Fibroblast of skin of left biceps (primary cell): ENCODE results near the gene OSBPL2.

ENCODE experiments used
- DNase-seq, 2 experiments: peaks; one replicate each; pipeline ENCODE4 v3.0.0-alpha.2; 2013; ENCODE audit warnings: low read depth in 2 of 2

Gene OSBPL2

DNA sequence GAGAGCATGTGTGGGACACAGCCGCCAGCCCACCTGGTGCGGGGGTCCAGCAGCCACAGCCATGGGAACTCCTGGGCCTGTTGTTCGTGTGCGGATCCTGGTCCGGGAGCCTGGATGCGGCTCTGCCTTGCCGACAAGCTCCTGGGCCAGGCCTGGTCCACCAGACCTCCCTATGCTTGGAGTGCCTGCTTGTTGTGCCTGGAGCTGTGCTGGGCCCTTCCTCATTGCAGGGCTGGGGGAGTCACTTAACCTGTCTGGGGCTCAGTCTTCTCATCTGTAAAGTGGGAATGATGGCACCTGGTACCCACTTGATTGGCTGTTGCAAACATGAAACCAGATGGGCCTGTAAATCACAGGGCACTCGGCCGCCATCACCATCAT, 2.6 kb upstream of the OSBPL2 start:
- no peak for DNase-seq

- DNase-seq, result no peak
Observed at GRCh38 chr20:62236200-62236599, 2.1 kb upstream of the OSBPL2 start.

DNA sequence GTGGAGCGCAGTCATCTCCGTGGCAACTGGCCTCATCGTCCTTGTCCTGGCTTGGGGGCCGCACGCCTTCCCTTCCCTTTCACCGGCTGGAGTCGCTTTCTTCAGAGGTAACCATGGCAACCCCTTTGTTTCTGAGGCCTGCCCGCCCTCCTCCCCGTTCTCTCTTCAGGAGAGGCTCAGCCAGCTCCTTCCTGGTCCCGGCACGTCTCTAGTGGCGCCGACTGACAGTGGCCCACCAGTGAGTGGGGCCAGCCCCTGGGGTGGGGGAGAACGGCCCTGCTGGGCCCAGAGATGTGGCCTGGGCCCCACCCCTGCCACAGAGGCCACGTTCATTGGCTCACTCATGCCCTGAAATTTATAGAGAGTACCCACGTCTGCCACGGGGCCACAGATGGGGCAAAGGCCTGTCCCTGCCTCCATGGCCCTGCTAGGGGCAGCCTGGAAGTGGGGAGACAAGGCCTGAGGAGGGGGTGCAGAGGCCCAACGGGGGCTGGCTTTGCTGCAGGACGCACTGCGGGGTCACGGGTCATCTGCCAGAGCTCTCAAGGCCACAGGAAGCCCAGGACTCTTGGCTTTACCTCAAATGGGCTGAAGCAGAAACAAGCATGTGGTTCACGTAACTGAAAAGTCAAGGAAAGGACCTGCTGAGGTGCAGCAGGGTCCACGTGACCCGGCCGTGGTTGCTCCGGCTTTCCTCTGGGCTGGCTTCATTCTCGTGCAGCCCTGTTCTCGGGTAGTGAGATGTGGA, 1.4 kb upstream of the OSBPL2 start:
- DNase-seq, result no peak

DNA sequence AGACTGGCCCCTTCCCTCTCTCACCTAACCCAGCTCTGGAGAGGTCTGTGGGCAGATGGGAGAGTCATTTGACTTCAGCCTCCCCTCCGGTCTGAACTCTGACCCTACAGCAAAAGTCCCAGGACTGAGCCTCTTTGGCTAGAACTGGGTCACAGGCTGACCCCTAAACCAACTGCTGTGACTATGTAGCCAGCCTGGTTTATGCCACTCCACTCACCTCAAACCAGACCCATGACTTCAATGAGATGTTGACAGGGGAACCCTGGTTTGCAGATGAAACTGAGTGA, 864 bp upstream of the OSBPL2 start:
- DNase-seq, result no peak

DNA sequence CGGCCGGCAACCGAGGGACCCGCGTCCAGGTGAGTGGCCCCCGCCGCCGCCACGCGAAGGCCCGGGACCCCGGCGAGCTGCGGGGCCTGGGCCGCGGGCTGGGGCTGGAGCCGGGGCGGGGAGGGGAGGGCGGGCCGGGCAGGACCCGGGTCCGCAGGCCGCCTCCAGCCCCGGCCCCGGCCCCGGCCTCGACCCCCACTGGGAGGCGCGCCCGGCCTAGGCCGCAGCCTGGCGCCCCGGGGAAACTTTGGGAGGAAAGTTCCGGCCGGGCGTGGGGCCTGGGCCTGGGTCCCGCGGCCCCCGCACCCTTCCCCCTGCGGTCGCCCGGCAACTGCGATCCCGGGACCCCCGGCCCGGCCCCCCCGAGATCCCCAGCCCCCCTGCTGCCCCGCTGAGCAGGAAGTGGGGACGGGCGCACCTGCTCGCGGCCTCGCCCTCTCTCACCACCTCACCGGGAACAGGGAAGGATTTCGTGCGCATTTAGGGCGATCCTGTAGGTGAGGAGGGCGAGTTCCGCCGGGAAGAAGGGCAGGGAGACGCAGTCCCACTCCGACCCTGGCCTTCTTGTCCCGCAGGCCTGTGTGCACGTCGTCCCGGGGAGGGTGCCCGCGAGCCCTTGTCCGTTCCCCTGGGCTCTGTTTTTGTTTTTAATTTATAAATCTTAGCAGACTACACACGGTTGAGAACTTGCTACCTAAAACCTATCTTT, 402 bp downstream of the OSBPL2 start:
- DNase-seq, result no peak

DNA sequence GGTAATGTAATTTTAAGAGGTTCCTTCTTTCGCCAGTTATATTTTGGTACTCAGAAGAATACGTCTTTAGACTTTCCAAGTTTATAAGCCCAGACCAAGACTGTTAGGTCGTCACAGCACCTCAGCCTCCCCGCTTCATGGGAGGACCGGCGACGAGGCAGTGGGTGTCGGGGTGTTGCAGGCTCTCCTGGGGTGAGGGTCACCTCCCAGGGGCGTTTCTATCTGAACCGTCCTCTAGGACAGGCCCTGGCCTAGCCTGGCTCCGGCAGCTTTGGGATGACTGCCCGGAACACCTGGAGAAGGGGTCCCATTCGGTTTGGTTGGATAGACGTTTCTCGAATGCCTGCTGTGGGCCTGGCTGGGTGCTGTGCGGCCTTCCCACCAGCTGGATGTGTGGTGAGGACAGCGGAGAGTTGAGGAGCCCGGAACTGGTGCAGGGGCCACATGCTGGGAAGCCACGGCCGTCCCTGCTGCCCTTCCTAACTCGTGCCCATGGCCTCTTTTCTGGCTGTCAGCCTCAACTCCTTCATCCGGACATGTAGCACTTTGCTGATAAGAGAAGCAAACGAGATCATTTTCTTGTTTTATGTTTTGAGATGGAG, 1.1 kb downstream of the OSBPL2 start:
- no peak for DNase-seq

DNA sequence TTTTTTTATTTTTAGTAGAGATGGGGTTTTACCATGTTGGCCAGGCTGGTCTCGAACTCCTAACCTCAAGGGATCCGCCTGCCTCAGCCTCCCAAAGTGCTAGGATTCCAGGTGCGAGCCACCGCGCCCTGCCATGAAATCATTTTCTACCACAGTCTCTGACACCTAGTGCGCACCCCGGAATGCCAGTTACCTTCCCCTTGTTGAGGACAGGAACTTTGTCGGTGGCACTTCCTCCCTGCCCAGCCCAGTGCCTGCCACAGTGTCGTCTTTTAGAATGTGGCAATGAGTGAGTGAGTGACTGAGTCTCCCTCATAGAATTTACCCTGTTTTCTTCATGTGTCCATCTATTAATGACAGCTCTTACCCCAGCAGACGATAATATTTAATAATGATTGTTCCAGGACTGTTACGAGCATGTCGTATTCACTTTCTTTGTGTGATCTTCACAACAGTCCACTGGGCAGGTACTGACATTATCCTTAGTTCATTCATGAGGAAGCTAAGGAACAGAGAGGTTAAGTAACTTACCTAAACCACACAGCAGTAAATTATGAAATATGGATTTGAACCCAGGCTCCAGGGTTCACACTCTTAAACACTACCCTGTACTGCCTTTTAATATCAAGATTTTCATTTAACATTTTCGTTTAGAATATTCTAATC, 1.8 kb downstream of the OSBPL2 start:
- no peak for DNase-seq

GRCh38 chr20:62241506-62241905, 3.2 kb downstream of the OSBPL2 start:
- no peak for DNase-seq

DNA sequence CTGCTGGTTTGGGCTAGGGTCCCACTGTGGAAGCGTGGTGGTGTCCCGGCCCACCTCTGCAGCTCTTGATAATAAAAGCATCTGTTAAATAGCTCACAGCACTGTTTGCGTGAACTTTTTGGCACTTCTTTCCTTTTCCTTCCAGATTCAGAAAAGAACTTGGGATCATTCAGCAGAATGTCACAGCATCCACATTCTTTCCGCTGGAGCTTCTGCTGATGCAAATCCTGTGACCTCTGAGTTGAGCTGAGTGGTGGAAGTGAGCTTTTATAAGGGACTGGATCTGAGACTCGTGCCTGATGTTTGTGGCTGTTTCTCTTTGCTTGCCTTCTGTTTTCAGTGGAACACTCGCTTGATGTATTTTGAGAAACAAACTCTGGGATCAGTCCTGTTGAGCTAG, 3.9 kb downstream of the OSBPL2 start:
- no peak for DNase-seq

DNA sequence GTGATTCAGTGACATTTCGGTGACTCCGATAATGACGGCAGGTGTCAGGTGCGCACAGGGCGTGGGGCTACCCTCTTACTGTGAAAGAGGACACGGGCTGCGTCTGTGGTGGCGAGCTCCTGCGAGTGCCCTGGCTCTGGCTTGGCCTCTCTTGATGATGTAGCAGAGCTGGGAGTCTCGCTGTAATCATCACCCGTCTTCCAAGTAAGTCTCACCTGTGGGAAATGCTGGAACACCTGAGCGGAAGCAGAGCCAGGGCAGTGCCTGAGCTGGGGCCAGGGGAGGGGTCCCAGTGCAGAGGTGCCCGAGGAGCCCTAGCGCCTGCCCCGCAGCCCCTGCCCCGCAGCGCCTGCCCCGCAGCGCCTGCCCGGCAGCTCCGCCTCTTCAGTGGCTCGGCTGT, 4.8 kb downstream of the OSBPL2 start:
- no peak for DNase-seq

- DNase-seq, result no peak
Observed at GRCh38 chr20:62243906-62244515, 5.7 kb downstream of the OSBPL2 start.

DNA sequence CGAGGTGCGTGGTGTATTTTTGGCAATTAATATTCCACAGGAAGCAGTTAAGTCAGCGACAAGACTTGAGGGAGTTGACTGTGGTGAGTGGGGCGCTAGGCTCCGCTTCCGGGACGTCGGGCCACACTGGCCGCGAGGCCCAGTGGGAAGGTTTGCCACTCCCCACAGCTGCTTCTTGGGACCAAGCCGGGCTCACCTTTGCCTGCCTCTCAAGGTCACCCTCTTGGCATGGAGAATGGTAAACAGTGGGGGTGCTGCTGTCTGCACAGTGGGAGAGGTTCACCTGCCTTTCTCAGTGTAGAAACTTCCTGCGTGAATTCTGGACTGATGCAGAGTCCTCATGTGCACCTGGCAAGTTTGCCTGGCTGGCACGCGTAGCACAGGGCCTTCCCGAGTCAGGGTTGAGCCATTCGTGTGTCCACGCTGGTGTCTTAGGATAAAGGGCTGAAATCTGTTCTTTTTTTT, 6.4 kb downstream of the OSBPL2 start:
- DNase-seq, result no peak

- DNase-seq, result no peak
Observed at GRCh38 chr20:62245911-62246280, 7.6 kb downstream of the OSBPL2 start.

DNA sequence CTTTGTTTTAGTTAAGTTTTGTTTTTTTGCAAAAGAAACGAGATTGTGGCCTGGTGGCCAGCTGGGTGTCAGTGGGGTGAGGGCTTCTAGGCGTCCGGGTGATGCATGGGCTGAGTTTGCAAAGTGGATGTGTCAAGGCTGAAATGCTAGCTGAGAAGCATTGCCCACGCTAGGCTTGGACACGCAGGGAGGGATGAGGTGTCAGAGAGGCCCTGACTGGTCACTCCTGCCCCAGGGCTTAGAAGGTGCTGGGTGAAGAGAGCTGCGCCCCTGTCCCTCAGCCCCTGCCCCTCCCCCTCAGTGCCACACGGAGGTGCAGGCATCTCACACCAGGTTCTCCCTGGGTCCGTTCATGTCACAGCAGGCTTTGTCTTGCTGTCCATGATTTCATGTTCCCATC, 8.1 kb downstream of the OSBPL2 start:
- no peak for DNase-seq

DNA sequence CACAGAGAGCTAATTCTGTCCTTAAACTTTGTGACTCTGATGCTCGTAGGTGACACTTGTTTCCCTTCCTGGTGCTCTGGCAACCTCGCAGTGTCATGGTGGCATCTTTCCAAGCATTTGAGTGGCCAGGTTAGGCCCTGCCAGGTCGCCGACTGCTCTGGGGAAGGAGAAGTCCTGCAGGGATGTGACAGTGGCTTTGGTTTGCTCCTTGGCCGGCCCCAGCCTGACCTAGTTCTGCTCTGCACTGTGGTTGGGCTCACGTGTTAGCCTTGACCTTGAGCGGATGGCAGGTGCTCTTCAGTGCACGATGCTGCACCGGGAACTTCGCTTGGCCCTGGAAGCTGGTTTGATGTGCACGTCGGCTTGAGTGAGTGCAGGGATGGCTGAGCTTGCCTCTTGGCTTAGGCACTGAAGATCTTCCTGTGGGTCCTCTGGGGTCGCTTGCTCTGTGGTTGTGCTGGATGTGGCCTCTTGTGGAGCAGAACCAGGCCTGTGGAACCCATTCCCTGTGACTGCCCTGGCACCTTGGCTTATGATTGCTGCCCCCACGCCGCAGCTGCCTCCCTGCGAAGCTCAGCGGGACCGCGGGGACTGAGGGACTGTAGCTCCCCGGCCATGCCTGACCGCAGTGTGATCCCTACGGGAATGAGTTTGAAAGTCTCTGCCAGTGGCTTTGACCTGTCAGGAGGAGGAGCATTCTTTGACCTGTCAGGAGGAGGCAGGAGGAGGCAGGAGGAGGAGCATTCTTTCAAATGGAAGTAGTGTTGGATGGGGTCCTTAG, 8.7 kb downstream of the OSBPL2 start:
- no peak for DNase-seq

DNA sequence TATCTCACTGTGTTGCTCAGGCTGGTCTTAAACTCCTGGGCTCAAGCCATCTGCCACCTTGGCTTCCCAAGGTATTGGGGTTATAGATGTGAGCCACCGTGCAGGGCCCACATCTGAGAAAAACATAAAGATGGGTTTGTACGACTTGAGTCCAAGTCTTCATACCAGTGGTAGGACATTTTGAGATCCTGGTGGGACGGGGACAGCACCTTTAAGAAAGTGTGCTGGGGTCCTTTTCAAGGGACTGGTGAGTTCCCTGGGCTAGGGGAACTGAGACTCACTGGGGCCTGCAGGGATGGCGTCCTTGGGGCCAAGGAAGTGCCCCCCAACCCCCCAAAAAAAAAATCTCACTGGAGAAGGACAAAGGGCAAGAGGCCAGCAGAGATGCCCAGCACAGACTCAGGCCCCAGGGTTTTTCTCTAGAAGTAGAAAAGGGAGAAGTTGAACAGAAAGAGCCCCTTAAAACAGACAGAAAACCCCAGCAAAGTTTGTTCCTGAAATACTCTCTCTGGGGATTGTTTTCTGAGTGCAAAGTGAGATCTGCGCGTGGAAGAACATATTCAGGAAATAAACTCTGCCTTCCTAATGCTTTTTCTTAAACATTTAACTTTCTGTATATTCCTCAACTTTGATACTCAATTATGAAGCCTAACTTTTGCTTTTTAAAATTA, 10.7 kb downstream of the OSBPL2 start:
- DNase-seq, result no peak

DNA sequence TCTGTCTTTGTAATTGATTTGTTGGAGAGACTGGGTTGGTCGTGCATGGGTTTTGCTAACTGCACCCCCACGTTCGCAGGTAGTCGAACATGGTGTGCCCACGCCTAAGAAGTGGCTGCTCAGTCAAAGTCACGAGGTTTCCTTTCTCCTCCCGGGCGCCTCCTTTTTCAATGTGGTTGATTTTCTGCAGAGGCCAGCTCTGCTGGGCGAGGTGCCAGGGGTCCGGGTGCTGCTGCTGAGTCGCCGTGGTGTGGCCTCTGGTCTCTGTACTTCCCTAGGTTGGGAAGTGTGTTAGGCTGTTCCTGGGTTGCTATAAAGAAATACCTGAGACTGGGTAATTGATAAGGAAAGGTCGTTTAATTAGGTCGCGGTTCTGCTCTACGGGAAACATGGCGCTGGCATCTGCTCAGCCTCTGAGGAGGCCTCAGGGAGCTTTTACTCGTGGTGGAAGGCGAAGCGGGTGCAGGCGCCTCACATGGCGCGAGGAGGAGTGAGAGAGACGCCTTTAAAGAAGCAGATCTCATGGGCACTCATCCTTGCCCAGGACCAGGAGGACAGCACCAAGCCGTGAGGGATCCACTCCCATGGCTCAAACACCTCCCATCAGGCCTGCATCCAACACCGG, 14.1 kb downstream of the OSBPL2 start:
- DNase-seq, result no peak

- no peak for DNase-seq
Observed at GRCh38 chr20:62253398-62253797, 15.1 kb downstream of the OSBPL2 start.

- DNase-seq, result no peak
Observed at GRCh38 chr20:62254021-62254724, 15.9 kb downstream of the OSBPL2 start.

DNA sequence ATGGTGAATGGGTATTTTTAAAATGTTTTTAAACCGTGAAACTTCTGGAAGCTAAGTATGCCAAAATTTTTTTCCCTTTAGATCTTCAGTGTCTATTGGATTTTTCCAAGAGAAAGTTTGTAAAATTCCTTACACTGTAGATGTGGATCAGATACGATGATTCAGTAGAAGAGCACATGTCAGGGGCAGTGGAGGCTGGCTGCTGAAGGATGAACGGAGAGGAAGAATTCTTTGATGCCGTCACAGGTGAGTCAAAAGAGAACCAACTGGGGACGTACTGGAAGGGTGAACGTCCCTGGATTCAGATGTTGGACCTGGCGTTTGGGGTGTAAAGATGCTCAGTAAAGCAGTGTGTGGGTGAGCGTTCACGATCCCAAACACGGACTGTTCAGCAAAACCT, 17.7 kb downstream of the OSBPL2 start:
- no peak for DNase-seq
